Tibial nerve (tissue), 3 donors: ENCODE results near the gene TGM2.

Source experiments
- CTCF ChIP-seq, 5 experiments: fragments of 200-600 bp in 3 of 5; fragments of 450-650 bp in 2 of 5; sonication (generic) in 3 of 5; IDR thresholded peaks; one replicate each; pipeline ENCODE4 v1.5.1; 2016 to 2019; ENCODE audit warnings: antibody characterized with exemption in 5 of 5, mild to moderate bottlenecking in 3 of 5, moderate library complexity in 2 of 5
- POLR2A ChIP-seq, 2 donors: fragments of 450-650 bp; IDR thresholded peaks; one replicate each; pipeline ENCODE4 v1.6.1; 2017; ENCODE audit warnings: antibody characterized with exemption in 2 of 2, mild to moderate bottlenecking in 2 of 2, moderate library complexity in 2 of 2

DNA sequence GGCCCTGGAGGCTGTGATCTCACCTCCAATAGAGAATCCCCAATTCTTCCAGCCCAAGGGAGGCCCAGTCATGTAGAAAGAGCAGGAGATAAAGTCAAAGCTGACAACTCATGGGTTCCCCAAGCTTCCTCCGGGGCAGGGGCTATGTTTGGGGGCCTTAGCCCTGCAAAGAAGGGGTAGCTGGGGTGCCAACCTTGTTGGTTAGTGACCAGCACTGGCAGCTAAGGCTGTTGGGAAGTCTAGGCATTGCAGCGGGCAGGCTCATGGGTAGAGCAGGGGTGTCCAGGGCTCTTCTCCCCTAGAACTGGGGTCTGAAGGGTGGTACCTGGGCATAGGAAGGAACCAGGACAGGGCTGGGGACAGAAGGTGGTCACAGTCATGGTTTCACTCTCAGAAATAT is 36.4 kb downstream of the TGM2 start:
- TF ChIP-seq CTCF (IDR thresholded peaks at IDR 0.05) (no peak), POLR2A (IDR thresholded peaks at IDR 0.05) (no peak)
